Measurements from ENCODE around the gene SMG7.

SMG7 gene

GRCh38 chr1:183566026-183566425 lies 93.7 kb downstream of the SMG7 start:
- DNase-seq (ENCODE audit: low read depth) = no peak

- DNase-seq (ENCODE audit: low read depth) = no peak
These were observed 95.3 kb downstream of the SMG7 start for GRCh38 chr1:183567584-183567983.

GRCh38 chr1:183568176-183569021 lies 96.1 kb downstream of the SMG7 start:
- no peak for DNase-seq (ENCODE audit: low read depth)

GRCh38 chr1:183569141-183569540 lies 96.8 kb downstream of the SMG7 start:
- DNase-seq (ENCODE audit: low read depth) = no peak

- DNase-seq (ENCODE audit: low read depth) = no peak
These were observed 97.5 kb downstream of the SMG7 start for GRCh38 chr1:183569801-183570200.

- DNase-seq (ENCODE audit: low read depth) = no peak
These were observed 98.2 kb downstream of the SMG7 start for GRCh38 chr1:183570451-183570850.

GRCh38 chr1:183571678-183572268 lies 99.5 kb downstream of the SMG7 start:
- no peak for DNase-seq (ENCODE audit: low read depth)

GRCh38 chr1:183572721-183573120 lies 100.4 kb downstream of the SMG7 start:
- DNase-seq (ENCODE audit: low read depth) = no peak

- DNase-seq (ENCODE audit: low read depth) = no peak
These were observed 103.3 kb downstream of the SMG7 start for GRCh38 chr1:183575606-183576005.

- DNase-seq (ENCODE audit: low read depth) = no peak
These were observed 104.2 kb downstream of the SMG7 start for GRCh38 chr1:183576537-183576936.

- no peak for DNase-seq (ENCODE audit: low read depth)
These were observed 105.7 kb downstream of the SMG7 start for GRCh38 chr1:183577897-183578465.

GRCh38 chr1:183578856-183579255 lies 106.6 kb downstream of the SMG7 start:
- DNase-seq (ENCODE audit: low read depth) = no peak

- DNase-seq (ENCODE audit: low read depth) = no peak
These were observed 108.0 kb downstream of the SMG7 start for GRCh38 chr1:183580281-183580682.

GRCh38 chr1:183582021-183582713 lies 109.9 kb downstream of the SMG7 start:
- DNase-seq (ENCODE audit: low read depth) = no peak

- DNase-seq (ENCODE audit: low read depth) = no peak
These were observed 111.2 kb downstream of the SMG7 start for GRCh38 chr1:183583466-183583865.

GRCh38 chr1:183584147-183584546 lies 111.8 kb downstream of the SMG7 start:
- DNase-seq (ENCODE audit: low read depth) = no peak

GRCh38 chr1:183585038-183585437 lies 112.7 kb downstream of the SMG7 start:
- no peak for DNase-seq (ENCODE audit: low read depth)

- no peak for DNase-seq (ENCODE audit: low read depth)
These were observed 114.2 kb downstream of the SMG7 start for GRCh38 chr1:183586455-183586854.

GRCh38 chr1:183586926-183587325 lies 114.6 kb downstream of the SMG7 start:
- DNase-seq (ENCODE audit: low read depth) = no peak

GRCh38 chr1:183588827-183589226 lies 116.5 kb downstream of the SMG7 start:
- DNase-seq (ENCODE audit: low read depth) = no peak

- DNase-seq (ENCODE audit: low read depth) = no peak
These were observed 117.1 kb downstream of the SMG7 start for GRCh38 chr1:183589384-183589783.

- DNase-seq (ENCODE audit: low read depth) = no peak
These were observed 117.6 kb downstream of the SMG7 start for GRCh38 chr1:183589874-183590243.

Data from activated T-cell treated with anti-CD3 and anti-CD28 coated beads for 24 hours (primary cell).